Fibroblast of skin of scalp (primary cell): ENCODE measurements around the gene APOO.
"Not testable (repeated sequence)": the region's sequence is repeated elsewhere in the genome, so short reads cannot be mapped to it uniquely, and the experiment has no call there.

Experiments used
- DNase-seq: peaks from one replicate; pipeline ENCODE4 v3.0.0-alpha.2; 2013

The APOO gene

GRCh38 chrX:23902419-23902818 is 5.3 kb downstream of the APOO start:
- peak; percentile 66 for DNase-seq

- DNase-seq: peak; percentile 75
Measured at GRCh38 chrX:23901805-23902204, 5.9 kb downstream of the APOO start.

- DNase-seq: no peak
Measured at GRCh38 chrX:23901060-23901459, 6.7 kb downstream of the APOO start.

GRCh38 chrX:23900220-23900797 is 7.4 kb downstream of the APOO start:
- DNase-seq: no peak

GRCh38 chrX:23898412-23898959 is 9.3 kb downstream of the APOO start:
- no peak for DNase-seq

GRCh38 chrX:23896981-23897380 is 10.8 kb downstream of the APOO start:
- no peak for DNase-seq

GRCh38 chrX:23896539-23896938 is 11.2 kb downstream of the APOO start:
- not testable (repeated sequence) for DNase-seq

- DNase-seq: not testable (repeated sequence)
Measured at GRCh38 chrX:23894993-23895392, 12.7 kb downstream of the APOO start.

GRCh38 chrX:23890933-23891332 is 16.8 kb downstream of the APOO start:
- no peak for DNase-seq

GRCh38 chrX:23888887-23889501 is 18.7 kb downstream of the APOO start:
- no peak for DNase-seq

- no peak for DNase-seq
Measured at GRCh38 chrX:23887918-23888317, 19.8 kb downstream of the APOO start.

- no peak for DNase-seq
Measured at GRCh38 chrX:23887451-23887850, 20.3 kb downstream of the APOO start.

- peak; percentile 65 for DNase-seq
Measured at GRCh38 chrX:23885803-23886202, 21.9 kb downstream of the APOO start.

GRCh38 chrX:23884427-23885024 is 23.2 kb downstream of the APOO start:
- peak; percentile 84 for DNase-seq

GRCh38 chrX:23883737-23884354 is 23.9 kb downstream of the APOO start:
- DNase-seq: peak; percentile 82

- DNase-seq: no peak
Measured at GRCh38 chrX:23879380-23880090, 28.2 kb downstream of the APOO start.

- no peak for DNase-seq
Measured at GRCh38 chrX:23871905-23872546, 35.7 kb downstream of the APOO start.

- no peak for DNase-seq
Measured at GRCh38 chrX:23870041-23870440, 37.7 kb downstream of the APOO start.

- DNase-seq: no peak
Measured at GRCh38 chrX:23864742-23865326, 42.9 kb downstream of the APOO start.

- DNase-seq: not testable (repeated sequence)
Measured at GRCh38 chrX:23861952-23862351, 45.8 kb downstream of the APOO start.

- no peak for DNase-seq
Measured at GRCh38 chrX:23861215-23861896, 46.4 kb downstream of the APOO start.
